ENCODE measurements around the gene TTBK2. TPM values are rescaled to one million over a fixed set of nuclear protein-coding genes. Genes with fewer than 3 reads are reported as not detected.

The TTBK2 gene
- polyA plus RNA-seq, 1 of the 3 experiments (the other 2 are of a cell fraction), result 4.5 TPM

GRCh38 chr15:42919799-42920518 is 619 bp downstream of the TTBK2 start:
- Histone ChIP-seq H3K9ac (peak overlapping the region; percentile 73), H3K79me2 (ENCODE audit: insufficient read depth) (peaks cover 54% of the 10 kb centered on the region), H3K27me3 (ENCODE audit: insufficient read depth) (no peaks in the 10 kb centered on the region), H3K27ac (ENCODE audit: low read depth in 2 of 2, low read length in 1 of 2) (peak overlapping the region; percentile 54 to 75), H2AFZ (ENCODE audit: low read depth) (peak overlapping the region; percentile 45), H3K4me2 (peak overlapping the region; percentile 81), H3K4me3 (ENCODE audit: low read depth in 2 of 2, low read length in 1 of 2) (peak overlapping the region; percentile 77 to 85), H3K36me3 (replicated peaks in 1 of 2; ENCODE audit: control insufficient read depth in 1 of 2, insufficient read depth in 2 of 2, low read length in 1 of 2) (no peaks in the 10 kb centered on the region), H4K20me1 (ENCODE audit: insufficient read depth) (no peaks in the 10 kb centered on the region), H3K9me2 (no peaks in the 10 kb centered on the region), H3K4me1 (ENCODE audit: control insufficient read depth in 1 of 2, insufficient read depth in 2 of 2, low read depth in 1 of 2, low read length in 1 of 2) (peaks cover 0 to 4% of the 10 kb centered on the region in 2 experiments; a peak in 2 of 4 replicates), H3K9me3 (no peaks in the 10 kb centered on the region), H3F3A (replicated peaks; ENCODE audit: insufficient read depth) (peaks cover 7% of the 10 kb centered on the region)
- ChIA-PET POLR2A (no interaction called here), CTCF (interaction anchor here (1.0 kb wide), 1 partner anchor 216 kb away, joined by 3 read pairs; no protein-coding TSS in a partner anchor)
- DNase-seq, result peak; percentile 77
- TF ChIP-seq IRF3 (IDR thresholded peaks at IDR 0.05; ENCODE audit: low read depth, low read length) (no peak), GABPA (IDR thresholded peaks at IDR 0.05; ENCODE audit: low read depth) (no peak), GATA2 (CRISPR knock-in tag; IDR thresholded peaks at IDR 0.05) (no peak), REST (IDR thresholded peaks at IDR 0.05; ENCODE audit: low read depth, low read length) (no peak), FOSL2 (IDR thresholded peaks at IDR 0.05; ENCODE audit: borderline replicate concordance, low read depth) (no peak), MAX (IDR thresholded peaks at IDR 0.05; ENCODE audit: low read depth) (peak; percentile 40), RXRA (IDR thresholded peaks at IDR 0.05; ENCODE audit: borderline replicate concordance, low read depth) (no peak), USF1 (IDR thresholded peaks at IDR 0.05; ENCODE audit: borderline replicate concordance, low read depth) (no peak), SIN3A (IDR thresholded peaks at IDR 0.05; ENCODE audit: borderline replicate concordance, low read depth, low read length) (no peak), YY1 (IDR thresholded peaks at IDR 0.05; ENCODE audit: low read depth) (no peak), TCF12 (IDR thresholded peaks at IDR 0.05) (no peak), JUND (IDR thresholded peaks at IDR 0.05) (no peak), FOXM1 (IDR thresholded peaks at IDR 0.05; ENCODE audit: low read depth) (no peak), FOXJ3 (CRISPR knock-in tag; IDR thresholded peaks at IDR 0.05) (no peak), NFIC (IDR thresholded peaks at IDR 0.05; ENCODE audit: borderline replicate concordance) (no peak), MXI1 (IDR thresholded peaks at IDR 0.05; ENCODE audit: low read depth, low read length) (peak; percentile 43; the same call in 1 of the 2 replicates)
- 1% methylated on average over 15 of the region's 40 CpGs for WGBS (ENCODE audit: low lambda C conversion rate)

Data from SK-N-SH (cell line).